OCI-LY7 (cell line): ENCODE measurements around the gene CCNK. TPM values are rescaled to one million over a fixed set of nuclear protein-coding genes. Genes with fewer than 3 reads are reported as not detected.

ENCODE experiments used
- BruUV-seq: library from RNA; stranded (reverse); fragments of 400-500 nt; replicated peaks from 2 replicates; lab custom pipeline; 2021; lab: Mats Ljungman, UMichigan
- CTCF ChIA-PET: fragments of 300-600 bp; sonication (Branson Sonifier 250); formaldehyde crosslinking; loops from one replicate; lab custom pipeline; 2022; ENCODE audit warnings: antibody characterized with exemption; ENCODE audit not compliant: unreplicated experiment; lab: Charles Lee
- POLR2A ChIA-PET: fragments of 300-600 bp; sonication (Branson Sonifier 250); formaldehyde crosslinking; loops from one replicate; lab custom pipeline; 2022; ENCODE audit warnings: antibody characterized with exemption; lab: Charles Lee
- DNase-seq: peaks from one replicate; pipeline ENCODE4 v3.0.0-alpha.2; 2015; ENCODE audit warnings: low spot score
- H2AFZ ChIP-seq: fragments of 200-600 bp; sonication (generic), shearing (Covaris generic); 2 replicates; pipeline ENCODE4 v1.6.1; 2014; ENCODE audit warnings: mild to moderate bottlenecking, antibody characterized with exemption, low read length, moderate library complexity
- H3K27ac ChIP-seq: fragments of 200-600 bp; sonication (generic); 2 replicates; pipeline ENCODE4 v1.5.1; 2014; ENCODE audit warnings: mixed run types, low read depth, mild to moderate bottlenecking, moderate library complexity, low read length, inconsistent platforms; ENCODE audit not compliant: poor library complexity, severe bottlenecking
- H3K36me3 ChIP-seq: fragments of 200-600 bp; sonication (generic); 2 replicates; pipeline ENCODE4 v1.6.1; 2014; ENCODE audit warnings: mild to moderate bottlenecking, antibody characterized with exemption, low read length, moderate library complexity, mixed read lengths; ENCODE audit not compliant: insufficient read depth
- H3K4me1 ChIP-seq: fragments of 200-600 bp; sonication (generic); 2 replicates; pipeline ENCODE4 v1.5.1; 2014; ENCODE audit warnings: mild to moderate bottlenecking, low read length; ENCODE audit not compliant: insufficient read depth, poor library complexity, severe bottlenecking
- H3K4me2 ChIP-seq: fragments of 200-600 bp; sonication (generic); 2 replicates; pipeline ENCODE4 v1.6.1; 2014; ENCODE audit warnings: mild to moderate bottlenecking, low read length
- H3K4me3 ChIP-seq: fragments of 200-600 bp; sonication (generic); 2 replicates; pipeline ENCODE4 v1.5.1; 2014; ENCODE audit warnings: mild to moderate bottlenecking, low read depth, low read length; ENCODE audit not compliant: poor library complexity, severe bottlenecking
- H3K79me2 ChIP-seq: fragments of 200-600 bp; sonication (generic); 2 replicates; pipeline ENCODE4 v1.6.1; 2016; ENCODE audit warnings: low read depth, mild to moderate bottlenecking, low read length, moderate library complexity, mixed read lengths; ENCODE audit not compliant: insufficient read depth
- H3K9me2 ChIP-seq: fragments of 200-600 bp; sonication (generic); 2 replicates; pipeline ENCODE4 v1.6.1; 2016; ENCODE audit warnings: mild to moderate bottlenecking, low read length, mixed read lengths; ENCODE audit not compliant: insufficient read depth
- H3K9me3 ChIP-seq: fragments of 200-600 bp; sonication (generic); 2 replicates; pipeline ENCODE4 v1.6.1; 2014; ENCODE audit warnings: mild to moderate bottlenecking, mixed run types, low read length, mixed read lengths
- H4K20me1 ChIP-seq: fragments of 200-600 bp; sonication (generic); 2 replicates; pipeline ENCODE4 v1.6.1; 2014; ENCODE audit warnings: mild to moderate bottlenecking, antibody characterized with exemption, low read length, moderate library complexity, mixed read lengths; ENCODE audit not compliant: insufficient read depth
- EZH2phosphoT487 ChIP-seq: fragments of 200-600 bp; sonication (generic); IDR thresholded peaks from 2 replicates; pipeline ENCODE4 v1.6.1; 2018; ENCODE audit warnings: low read depth, borderline replicate concordance, mild to moderate bottlenecking, mixed run types, antibody characterized with exemption, low read length, moderate library complexity, mixed read lengths
- intact Hi-C: fragments of 100-400 bp; cut with micrococcal nuclease; formaldehyde crosslinking; loops from one replicate; pipeline ENCODE4 v1.10.0; 2022; ENCODE audit not compliant: unreplicated experiment
- total RNA-seq, 2 experiments: library from RNA; depleted of rRNA in 1 of 2; stranded (reverse); fragments of >200 nt in 1 of 2; shearing (Covaris generic) in 1 of 2; gene quantifications; 2 replicates each; pipeline ENCODE4 v1.2.3, GENCODE V29; 2014 to 2022
- TF ChIP-seq, protein P1 (sequence below): fragments of 200-600 bp; sonication (generic); conservative IDR thresholded peaks from 2 replicates; pipeline ENCODE4 v1.5.1; 2014; ENCODE audit warnings: mild to moderate bottlenecking, antibody characterized with exemption, low read length, moderate library complexity, mixed read lengths

Gene CCNK
- total RNA-seq, 2 experiments from 2014 or later: 25.1 to 69.0 TPM

DNA sequence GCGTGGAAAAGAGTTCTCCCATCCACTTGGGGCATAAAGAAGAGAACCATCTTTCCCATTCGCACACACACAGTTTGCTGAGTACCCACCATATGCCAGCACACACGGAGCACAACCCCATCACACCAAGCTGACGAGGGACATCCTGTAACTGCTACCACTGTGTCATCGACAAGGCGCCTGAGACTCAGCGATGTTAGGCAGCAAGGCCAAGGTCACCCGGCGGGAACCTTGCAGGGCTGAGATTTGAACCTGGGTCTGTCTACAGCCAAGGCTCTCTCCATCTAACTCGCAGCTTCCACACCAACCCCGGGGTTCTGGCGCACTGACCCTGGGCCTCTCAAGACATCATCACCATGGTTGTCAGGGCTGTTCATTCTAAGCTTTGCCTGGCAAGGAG, 62.8 kb downstream of the CCNK start:
- H3K9me3 ChIP-seq: no peaks in the 10 kb centered on the region
- H3K4me1 ChIP-seq: no peaks in the 10 kb centered on the region
- H3K36me3 ChIP-seq: no peaks in the 10 kb centered on the region
- no TSS peak for BruUV-seq
- no peak overlapping the region for H2AFZ ChIP-seq
- no peak overlapping the region for H3K4me3 ChIP-seq
- POLR2A ChIA-PET: no interaction called here
- H3K9me2 ChIP-seq: no peaks in the 10 kb centered on the region
- no peak for DNase-seq
- no peak overlapping the region for H3K4me2 ChIP-seq
- TF ChIP-seq EZH2phosphoT487: no peak
- TF ChIP-seq, protein P1, sequence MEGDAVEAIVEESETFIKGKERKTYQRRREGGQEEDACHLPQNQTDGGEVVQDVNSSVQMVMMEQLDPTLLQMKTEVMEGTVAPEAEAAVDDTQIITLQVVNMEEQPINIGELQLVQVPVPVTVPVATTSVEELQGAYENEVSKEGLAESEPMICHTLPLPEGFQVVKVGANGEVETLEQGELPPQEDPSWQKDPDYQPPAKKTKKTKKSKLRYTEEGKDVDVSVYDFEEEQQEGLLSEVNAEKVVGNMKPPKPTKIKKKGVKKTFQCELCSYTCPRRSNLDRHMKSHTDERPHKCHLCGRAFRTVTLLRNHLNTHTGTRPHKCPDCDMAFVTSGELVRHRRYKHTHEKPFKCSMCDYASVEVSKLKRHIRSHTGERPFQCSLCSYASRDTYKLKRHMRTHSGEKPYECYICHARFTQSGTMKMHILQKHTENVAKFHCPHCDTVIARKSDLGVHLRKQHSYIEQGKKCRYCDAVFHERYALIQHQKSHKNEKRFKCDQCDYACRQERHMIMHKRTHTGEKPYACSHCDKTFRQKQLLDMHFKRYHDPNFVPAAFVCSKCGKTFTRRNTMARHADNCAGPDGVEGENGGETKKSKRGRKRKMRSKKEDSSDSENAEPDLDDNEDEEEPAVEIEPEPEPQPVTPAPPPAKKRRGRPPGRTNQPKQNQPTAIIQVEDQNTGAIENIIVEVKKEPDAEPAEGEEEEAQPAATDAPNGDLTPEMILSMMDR: no peak
- H3K79me2 ChIP-seq: no peaks in the 10 kb centered on the region
- intact Hi-C loops: no loop called here
- CTCF ChIA-PET: no interaction called here
- no peak overlapping the region for H3K27ac ChIP-seq
- H4K20me1 ChIP-seq: peaks cover 9% of the 10 kb centered on the region

- no peak for TF ChIP-seq EZH2phosphoT487
- TF ChIP-seq, protein P1: no peak
- POLR2A ChIA-PET: no interaction called here
Measured at GRCh38 chr14:99544991-99545390, 63.8 kb downstream of the CCNK start.

DNA sequence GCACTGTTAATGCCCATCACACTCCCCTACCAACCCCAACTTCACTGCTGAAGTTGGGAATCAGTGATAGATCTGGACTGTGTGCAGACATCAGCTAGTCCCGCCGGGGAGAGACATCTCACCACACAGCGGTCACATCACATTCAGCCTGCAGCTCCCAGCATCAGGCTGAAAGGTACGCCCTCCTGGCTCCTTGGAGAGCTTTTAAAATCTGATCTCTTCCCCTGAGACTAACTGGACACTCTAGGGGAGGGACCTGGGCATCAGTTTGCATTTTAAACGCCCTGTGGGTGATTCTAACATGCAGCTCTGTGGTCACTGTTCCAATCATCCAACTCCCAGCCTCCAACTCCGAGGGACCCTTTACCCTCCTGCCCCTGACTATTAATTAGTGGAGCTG, 64.4 kb downstream of the CCNK start:
- no peak for DNase-seq
- H3K4me1 ChIP-seq: no peaks in the 10 kb centered on the region
- no peaks in the 10 kb centered on the region for H3K9me2 ChIP-seq
- H3K4me3 ChIP-seq: no peak overlapping the region
- no peaks in the 10 kb centered on the region for H3K9me3 ChIP-seq
- H2AFZ ChIP-seq: no peak overlapping the region
- no peaks in the 10 kb centered on the region for H3K79me2 ChIP-seq
- CTCF ChIA-PET: no interaction called here
- no peak overlapping the region for H3K27ac ChIP-seq
- TF ChIP-seq, protein P1: no peak
- no peak for TF ChIP-seq EZH2phosphoT487
- H3K36me3 ChIP-seq: no peaks in the 10 kb centered on the region
- H4K20me1 ChIP-seq: peaks cover 9% of the 10 kb centered on the region
- POLR2A ChIA-PET: no interaction called here
- intact Hi-C loops: no loop called here
- no TSS peak for BruUV-seq
- no peak overlapping the region for H3K4me2 ChIP-seq

More at GRCh38 chr14:99544991-99545390, 63.8 kb downstream of the CCNK start:
- no peaks in the 10 kb centered on the region for H3K9me2 ChIP-seq
- intact Hi-C loops: no loop called here
- DNase-seq: no peak
- H4K20me1 ChIP-seq: peaks cover 9% of the 10 kb centered on the region
- H2AFZ ChIP-seq: no peak overlapping the region
- CTCF ChIA-PET: interaction anchor here (0.6 kb wide), 1 partner anchor 54 kb away, joined by 3 read pairs; no protein-coding TSS in a partner anchor
- no peak overlapping the region for H3K4me2 ChIP-seq
- no peaks in the 10 kb centered on the region for H3K4me1 ChIP-seq
- no peaks in the 10 kb centered on the region for H3K9me3 ChIP-seq
- H3K36me3 ChIP-seq: no peaks in the 10 kb centered on the region
- no peaks in the 10 kb centered on the region for H3K79me2 ChIP-seq
- H3K27ac ChIP-seq: no peak overlapping the region
- no TSS peak for BruUV-seq
- H3K4me3 ChIP-seq: no peak overlapping the region
